HFFc6 (cell line): ENCODE data around the gene ELMOD1. TPM values are rescaled to one million over a fixed set of nuclear protein-coding genes. Genes with fewer than 3 reads are reported as not detected.

Experiments
- DNase-seq: peaks from one replicate; pipeline ENCODE4 v3.0.0-alpha.2; 2018
- H3K27ac Mint-ChIP-seq: 2 replicates; pipeline ENCODE4 v1.8.0; 2020; ENCODE audit warnings: mild to moderate bottlenecking, mixed read lengths
- H3K27me3 Mint-ChIP-seq: 2 replicates; pipeline ENCODE4 v1.8.0; 2021; ENCODE audit warnings: mild to moderate bottlenecking, moderate library complexity, mixed read lengths; ENCODE audit not compliant: insufficient read depth
- H3K36me3 Mint-ChIP-seq: 2 replicates; pipeline ENCODE4 v1.8.0; 2021; ENCODE audit warnings: low read depth, mixed read lengths
- H3K4me1 Mint-ChIP-seq: 2 replicates; pipeline ENCODE4 v1.8.0; 2020; ENCODE audit warnings: low read depth, mixed read lengths
- H3K4me3 Mint-ChIP-seq: 2 replicates; pipeline ENCODE4 v1.8.0; 2020; ENCODE audit warnings: mild to moderate bottlenecking, moderate library complexity, mixed read lengths
- H3K9me3 Mint-ChIP-seq: 2 replicates; pipeline ENCODE4 v1.8.0; 2020; ENCODE audit warnings: mild to moderate bottlenecking, mixed read lengths
- total RNA-seq, 6 experiments: library from RNA; stranded (reverse); fragmentation: NEBNext Ultra II Directional; extraction: Animal tissue kit (Norgen Biotek cat#: 25700); gene quantifications; 2 replicates in 1 of 6; 3 replicates in 5 of 6; pipeline ENCODE4 v1.2.3, GENCODE V29; 2021
- TF ChIP-seq, protein P1 (sequence below): fragments of 200-600 bp; sonication (generic); IDR thresholded peaks from 2 replicates; pipeline ENCODE4 v1.5.0; 2021; ENCODE audit warnings: antibody characterized with exemption, mild to moderate bottlenecking

Gene ELMOD1
- total RNA-seq, 6 experiments from 2014 or later: 0.19 to 0.30 (median 0.24) TPM

DNA sequence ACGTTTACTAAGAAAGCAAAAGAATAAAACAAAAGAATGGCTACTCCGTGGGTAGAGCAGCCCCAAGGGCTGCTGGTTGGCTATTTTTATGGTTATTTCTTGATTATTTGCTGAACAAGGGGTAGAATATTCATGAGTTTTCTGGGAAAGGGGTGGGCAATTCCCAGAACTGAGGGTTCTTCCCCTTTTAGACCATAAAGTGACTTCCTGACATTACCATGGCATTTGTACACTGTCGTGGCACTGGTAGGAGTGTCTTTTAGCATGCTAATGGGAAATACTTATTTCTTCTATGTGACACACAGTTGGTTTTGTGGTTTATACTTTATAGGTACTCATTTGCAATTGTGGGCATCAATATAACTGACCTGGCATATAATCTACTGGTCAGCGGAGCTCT is 64.7 kb downstream of the ELMOD1 start:
- Mint-ChIP-seq H3K9me3 (no peaks in the 10 kb centered on the region), H3K36me3 (no peaks in the 10 kb centered on the region), H3K4me3 (no peak overlapping the region), H3K4me1 (no peaks in the 10 kb centered on the region), H3K27ac (no peak overlapping the region), H3K27me3 (peaks cover 6% of the 10 kb centered on the region)
- DNase-seq: no peak
- TF ChIP-seq, protein P1, sequence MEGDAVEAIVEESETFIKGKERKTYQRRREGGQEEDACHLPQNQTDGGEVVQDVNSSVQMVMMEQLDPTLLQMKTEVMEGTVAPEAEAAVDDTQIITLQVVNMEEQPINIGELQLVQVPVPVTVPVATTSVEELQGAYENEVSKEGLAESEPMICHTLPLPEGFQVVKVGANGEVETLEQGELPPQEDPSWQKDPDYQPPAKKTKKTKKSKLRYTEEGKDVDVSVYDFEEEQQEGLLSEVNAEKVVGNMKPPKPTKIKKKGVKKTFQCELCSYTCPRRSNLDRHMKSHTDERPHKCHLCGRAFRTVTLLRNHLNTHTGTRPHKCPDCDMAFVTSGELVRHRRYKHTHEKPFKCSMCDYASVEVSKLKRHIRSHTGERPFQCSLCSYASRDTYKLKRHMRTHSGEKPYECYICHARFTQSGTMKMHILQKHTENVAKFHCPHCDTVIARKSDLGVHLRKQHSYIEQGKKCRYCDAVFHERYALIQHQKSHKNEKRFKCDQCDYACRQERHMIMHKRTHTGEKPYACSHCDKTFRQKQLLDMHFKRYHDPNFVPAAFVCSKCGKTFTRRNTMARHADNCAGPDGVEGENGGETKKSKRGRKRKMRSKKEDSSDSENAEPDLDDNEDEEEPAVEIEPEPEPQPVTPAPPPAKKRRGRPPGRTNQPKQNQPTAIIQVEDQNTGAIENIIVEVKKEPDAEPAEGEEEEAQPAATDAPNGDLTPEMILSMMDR: no peak

DNA sequence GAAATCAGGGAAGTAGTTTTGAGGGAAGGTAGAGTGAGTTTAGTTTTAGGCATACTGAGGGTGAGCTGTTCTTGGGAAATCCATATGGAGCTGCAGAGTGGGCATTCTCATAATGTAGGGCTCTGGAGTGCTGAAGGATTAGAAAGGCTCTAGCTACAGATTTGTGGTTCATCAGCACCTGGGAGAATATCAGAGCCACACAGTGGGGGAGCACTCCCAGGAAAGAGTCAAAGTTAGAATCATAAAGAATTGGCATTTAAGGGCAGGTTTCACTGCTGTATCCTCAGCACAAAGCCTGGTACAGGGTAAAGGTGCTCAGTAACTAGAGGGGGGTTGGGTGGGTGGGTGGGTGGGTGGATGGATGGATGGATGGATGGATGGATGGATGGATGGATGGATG is 68.4 kb downstream of the ELMOD1 start:
- Mint-ChIP-seq H3K36me3 (no peaks in the 10 kb centered on the region), H3K9me3 (no peaks in the 10 kb centered on the region), H3K27me3 (peaks cover 12% of the 10 kb centered on the region; the same call in 1 of the 2 replicates), H3K27ac (no peak overlapping the region), H3K4me3 (no peak overlapping the region), H3K4me1 (no peaks in the 10 kb centered on the region)
- TF ChIP-seq, protein P1: no peak
- DNase-seq: no peak

DNA sequence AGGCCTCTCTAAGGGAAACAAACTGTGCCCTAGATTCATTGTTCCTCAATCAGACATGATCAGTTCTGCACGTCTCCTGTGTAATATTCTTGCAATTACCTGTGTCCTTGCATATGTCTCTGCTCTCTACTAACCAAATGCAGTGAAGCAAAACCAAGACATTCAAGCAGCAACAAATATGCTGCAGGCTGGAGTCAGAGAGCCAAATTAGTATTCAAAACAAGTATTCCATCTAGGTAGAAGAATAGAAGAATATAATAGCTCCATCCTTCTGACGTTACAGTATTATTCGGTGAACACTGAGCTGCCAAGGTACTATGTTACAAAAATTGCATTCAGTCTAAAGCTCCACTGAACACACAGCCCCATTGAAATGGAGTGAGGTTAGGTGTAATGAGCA is 69.1 kb downstream of the ELMOD1 start:
- Mint-ChIP-seq H3K36me3 (no peaks in the 10 kb centered on the region), H3K27me3 (peaks cover 14% of the 10 kb centered on the region; the same call in 1 of the 2 replicates), H3K4me3 (no peak overlapping the region), H3K27ac (no peak overlapping the region), H3K9me3 (no peaks in the 10 kb centered on the region), H3K4me1 (no peaks in the 10 kb centered on the region)
- TF ChIP-seq, protein P1: no peak
- no peak for DNase-seq

DNA sequence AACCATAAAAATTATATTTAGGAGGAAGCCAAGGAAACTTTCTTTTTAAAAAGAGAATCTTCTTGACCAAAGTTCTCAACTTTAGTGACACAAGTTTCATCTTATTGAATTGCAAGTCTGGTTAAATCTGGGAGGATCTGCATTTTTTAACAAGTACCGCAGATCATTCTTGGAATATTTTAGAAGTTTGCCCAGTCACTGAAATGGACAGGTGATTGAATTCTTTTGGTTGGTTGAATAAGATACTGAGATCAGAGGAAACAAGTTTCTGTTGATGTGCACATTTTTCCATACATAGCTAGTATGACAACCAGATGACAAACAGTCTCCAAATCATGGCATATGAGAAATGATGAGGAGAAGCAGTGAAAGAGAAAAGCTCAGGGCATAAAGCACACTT is 70.7 kb downstream of the ELMOD1 start:
- Mint-ChIP-seq H3K9me3 (no peaks in the 10 kb centered on the region), H3K4me1 (no peaks in the 10 kb centered on the region)

DNA sequence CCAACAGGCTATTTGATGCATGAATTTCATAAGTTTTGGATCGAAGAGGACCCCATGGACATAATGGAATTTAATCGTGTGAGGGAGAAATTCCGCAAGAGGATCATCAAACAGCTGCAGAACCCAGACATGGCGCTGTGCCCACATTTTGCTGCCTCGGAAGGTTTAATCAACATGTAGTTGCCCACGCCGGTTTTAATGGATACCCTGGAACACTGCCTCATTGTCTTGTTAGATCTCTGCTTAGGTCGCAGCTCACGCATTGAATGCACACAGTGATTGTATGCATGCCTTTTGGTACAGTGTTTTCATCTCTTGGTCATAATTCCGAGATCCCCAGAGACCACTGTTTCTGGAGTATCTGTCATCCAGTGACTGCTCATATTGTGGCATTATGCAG is 74.1 kb downstream of the ELMOD1 start:
- no peak overlapping the region for H3K27ac Mint-ChIP-seq
- peaks cover 23% of the 10 kb centered on the region for H3K27me3 Mint-ChIP-seq
- DNase-seq: no peak
- no peaks in the 10 kb centered on the region for H3K36me3 Mint-ChIP-seq
- TF ChIP-seq, protein P1: no peak
- H3K4me3 Mint-ChIP-seq: no peak overlapping the region
- no peaks in the 10 kb centered on the region for H3K4me1 Mint-ChIP-seq
- no peaks in the 10 kb centered on the region for H3K9me3 Mint-ChIP-seq

More for the DNA sequence above, 70.7 kb downstream of the ELMOD1 start:
- Mint-ChIP-seq H3K27me3 (peaks cover 14% of the 10 kb centered on the region; the same call in 1 of the 2 replicates), H3K4me3 (no peak overlapping the region), H3K27ac (no peak overlapping the region), H3K36me3 (no peaks in the 10 kb centered on the region)
- no peak for DNase-seq
- TF ChIP-seq, protein P1: no peak
